ENCODE data around the gene IFNB1.

Gene IFNB1

GRCh38 chr9:21077781-21078180 lies at the start of gene IFNB1:
IFNB1 (minus strand) TSS chr9:21077942; CDS start chr9:21077869, 73 bp downstream.
- DNase-seq (ENCODE audit: low read depth, low spot score): no peak

DNA sequence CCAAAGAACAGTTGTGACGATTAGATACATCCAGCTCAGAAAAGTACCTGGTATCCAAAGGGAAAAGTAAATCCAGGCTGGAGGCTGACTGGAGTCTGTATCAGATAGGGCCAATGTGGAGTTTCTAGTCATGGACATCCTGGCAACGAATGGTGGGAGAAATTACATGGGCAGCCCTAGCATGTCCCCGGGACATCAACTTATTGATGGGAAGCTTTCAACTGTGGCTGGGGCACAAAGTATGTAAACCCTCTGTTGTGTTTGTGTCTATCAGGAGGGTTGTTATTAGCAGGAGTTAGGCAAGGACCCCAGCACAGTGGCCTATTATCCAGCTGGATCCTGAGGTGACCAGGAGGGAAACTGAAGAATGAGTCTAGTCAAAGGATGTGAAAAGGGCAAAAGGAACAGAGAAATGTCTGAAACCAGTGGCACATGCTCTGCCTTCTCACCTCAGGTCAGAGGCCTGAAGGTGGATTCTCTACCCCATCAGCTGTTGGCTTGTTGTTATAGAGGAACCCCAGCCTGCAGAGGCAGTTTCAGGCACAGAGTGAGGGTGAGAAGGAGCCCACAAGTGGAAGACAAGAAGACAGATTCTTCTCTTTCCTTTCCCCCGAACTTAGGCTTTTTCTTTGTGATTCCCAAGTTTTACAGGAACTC lies 44.0 kb upstream of the IFNB1 start:
- no peak for DNase-seq (ENCODE audit: low read depth, low spot score)

- DNase-seq (ENCODE audit: low read depth, low spot score): no peak
These were observed 43.3 kb upstream of the IFNB1 start for GRCh38 chr9:21121079-21121478.

GRCh38 chr9:21119093-21119770 lies 41.5 kb upstream of the IFNB1 start:
- DNase-seq (ENCODE audit: low read depth, low spot score): no peak

GRCh38 chr9:21114311-21114710 lies 36.6 kb upstream of the IFNB1 start:
- DNase-seq (ENCODE audit: low read depth, low spot score): no peak

- DNase-seq (ENCODE audit: low read depth, low spot score): peak; percentile 29
These were observed 33.2 kb upstream of the IFNB1 start for GRCh38 chr9:21110708-21111576.

DNA sequence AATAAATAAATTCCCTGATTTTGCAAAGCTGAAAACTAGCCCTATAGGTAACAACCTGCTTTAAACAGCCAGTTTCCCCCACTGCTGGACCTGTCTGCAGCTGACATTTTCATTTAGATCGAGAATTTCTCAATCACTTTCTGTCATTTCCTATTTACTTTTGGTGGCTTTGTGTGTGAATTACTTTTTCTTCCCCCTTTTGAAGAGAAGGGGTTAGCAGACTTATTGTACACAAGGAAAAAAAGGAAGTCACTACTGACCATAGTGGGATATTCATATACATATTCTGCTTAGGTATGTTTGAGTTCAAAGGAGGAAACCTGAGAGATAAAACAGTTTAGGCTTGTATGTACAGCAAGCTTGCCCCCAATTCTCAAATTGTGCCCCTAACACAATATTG lies 27.0 kb upstream of the IFNB1 start:
- DNase-seq (ENCODE audit: low read depth, low spot score): no peak

- no peak for DNase-seq (ENCODE audit: low read depth, low spot score)
These were observed 24.6 kb upstream of the IFNB1 start for GRCh38 chr9:21102305-21102704.

- DNase-seq (ENCODE audit: low read depth, low spot score): no peak
These were observed 20.1 kb upstream of the IFNB1 start for GRCh38 chr9:21097817-21098216.

DNA sequence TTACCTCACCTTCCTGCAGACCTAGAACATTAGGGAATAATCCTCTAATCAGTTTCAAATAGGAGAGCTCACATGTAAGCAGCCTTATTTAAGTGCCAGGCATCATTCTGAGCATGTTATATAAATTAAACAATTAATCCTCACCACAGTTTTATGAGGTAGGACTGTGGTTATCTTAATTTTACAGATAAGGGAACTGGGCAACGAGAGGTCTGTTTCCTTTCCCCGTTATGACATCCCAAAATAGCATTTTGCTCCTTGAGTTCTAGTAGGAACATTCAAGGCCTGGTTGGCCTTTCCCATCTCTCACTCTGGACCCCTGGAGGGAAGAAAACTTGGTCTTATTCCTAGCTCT lies 19.1 kb upstream of the IFNB1 start:
- DNase-seq (ENCODE audit: low read depth, low spot score): no peak

DNA sequence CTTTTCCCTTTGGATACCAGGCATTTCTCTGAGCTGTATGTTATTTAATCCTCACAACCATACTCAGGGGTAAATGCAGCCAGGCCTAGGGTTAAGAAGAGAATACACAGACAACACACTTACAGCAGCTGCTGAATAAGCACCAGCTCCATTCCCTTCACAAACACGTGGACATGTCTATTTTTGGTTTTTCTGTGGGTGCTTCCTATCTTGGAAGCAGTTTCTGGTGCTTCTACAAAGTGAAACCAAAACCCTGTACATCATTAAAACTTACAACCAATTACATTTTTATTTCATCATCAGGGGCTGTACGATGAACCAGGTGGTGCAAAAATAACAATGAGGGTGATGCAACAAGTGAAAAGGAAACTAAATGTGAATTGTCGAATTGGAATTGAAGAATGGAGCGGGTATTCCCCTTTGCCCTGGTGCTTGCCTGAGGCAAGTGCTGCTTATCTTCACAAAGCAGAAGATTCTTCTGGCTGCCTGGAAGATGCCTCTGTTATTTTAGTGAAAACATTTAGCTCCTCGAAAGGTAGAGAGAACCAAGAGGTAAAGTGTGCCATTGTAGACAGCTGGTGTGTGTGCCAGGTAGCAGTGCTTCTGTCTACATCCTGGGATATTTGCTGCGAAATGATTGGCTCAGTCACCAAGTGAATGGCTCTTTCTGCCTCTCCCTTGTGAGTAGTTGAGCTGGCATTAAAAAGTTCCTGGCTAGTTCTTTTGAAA lies 18.6 kb upstream of the IFNB1 start:
- peak; percentile 10 for DNase-seq (ENCODE audit: low read depth, low spot score)

GRCh38 chr9:21095561-21095960 lies 17.8 kb upstream of the IFNB1 start:
- no peak for DNase-seq (ENCODE audit: low read depth, low spot score)

GRCh38 chr9:21086538-21086937 lies 8.8 kb upstream of the IFNB1 start:
- no peak for DNase-seq (ENCODE audit: low read depth, low spot score)

DNA sequence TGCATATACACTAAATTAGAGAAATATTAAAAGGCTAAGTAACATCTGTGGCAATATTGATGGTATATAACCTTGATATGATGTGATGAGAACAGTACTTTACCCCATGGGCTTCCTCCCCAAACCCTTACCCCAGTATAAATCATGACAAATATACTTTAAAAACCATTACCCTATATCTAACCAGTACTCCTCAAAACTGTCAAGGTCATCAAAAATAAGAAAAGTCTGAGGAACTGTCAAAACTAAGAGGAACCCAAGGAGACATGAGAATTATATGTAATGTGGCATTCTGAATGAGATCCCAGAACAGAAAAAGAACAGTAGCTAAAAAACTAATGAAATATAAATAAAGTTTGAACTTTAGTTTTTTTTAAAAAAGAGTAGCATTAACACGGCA lies 7.3 kb upstream of the IFNB1 start:
- DNase-seq (ENCODE audit: low read depth, low spot score): no peak

DNA sequence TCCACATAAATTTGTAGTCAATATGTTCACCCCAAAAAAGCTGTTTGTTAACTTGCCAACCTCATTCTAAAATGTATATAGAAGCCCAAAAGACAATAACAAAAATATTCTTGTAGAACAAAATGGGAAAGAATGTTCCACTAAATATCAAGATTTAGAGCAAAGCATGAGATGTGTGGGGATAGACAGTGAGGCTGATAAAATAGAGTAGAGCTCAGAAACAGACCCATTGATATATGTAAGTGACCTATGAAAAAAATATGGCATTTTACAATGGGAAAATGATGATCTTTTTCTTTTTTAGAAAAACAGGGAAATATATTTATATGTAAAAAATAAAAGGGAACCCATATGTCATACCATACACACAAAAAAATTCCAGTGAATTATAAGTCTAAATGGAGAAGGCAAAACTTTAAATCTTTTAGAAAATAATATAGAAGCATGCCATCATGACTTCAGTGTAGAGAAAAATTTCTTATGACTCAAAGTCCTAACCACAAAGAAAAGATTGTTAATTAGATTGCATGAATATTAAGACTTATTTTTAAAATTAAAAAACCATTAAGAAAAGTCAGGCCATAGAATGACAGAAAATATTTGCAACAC lies 6.6 kb upstream of the IFNB1 start:
- no peak for DNase-seq (ENCODE audit: low read depth, low spot score)

DNA sequence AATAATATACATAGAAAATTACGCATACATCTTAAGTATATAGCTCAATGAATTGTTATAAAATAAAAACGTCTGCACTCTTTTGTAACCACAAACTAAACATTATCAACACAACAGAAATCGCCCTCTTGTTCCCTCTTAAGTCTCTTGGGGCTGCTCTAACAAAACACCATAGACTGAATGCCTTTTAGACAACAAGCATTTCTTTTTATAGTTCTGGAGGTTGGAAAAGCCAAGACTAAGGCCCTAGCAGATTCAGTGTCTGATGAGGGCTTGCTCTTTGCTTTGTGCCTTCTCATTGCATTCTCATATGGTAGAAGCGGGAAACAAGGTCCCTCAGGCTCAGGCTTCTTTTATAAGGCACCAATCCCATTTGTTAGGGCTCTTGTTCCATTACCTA lies 4.9 kb upstream of the IFNB1 start:
- no peak for DNase-seq (ENCODE audit: low read depth, low spot score)

- DNase-seq (ENCODE audit: low read depth, low spot score): no peak
These were observed 4.3 kb upstream of the IFNB1 start for GRCh38 chr9:21081999-21082398.

GRCh38 chr9:21081451-21081850 lies 3.7 kb upstream of the IFNB1 start:
- DNase-seq (ENCODE audit: low read depth, low spot score): no peak

DNA sequence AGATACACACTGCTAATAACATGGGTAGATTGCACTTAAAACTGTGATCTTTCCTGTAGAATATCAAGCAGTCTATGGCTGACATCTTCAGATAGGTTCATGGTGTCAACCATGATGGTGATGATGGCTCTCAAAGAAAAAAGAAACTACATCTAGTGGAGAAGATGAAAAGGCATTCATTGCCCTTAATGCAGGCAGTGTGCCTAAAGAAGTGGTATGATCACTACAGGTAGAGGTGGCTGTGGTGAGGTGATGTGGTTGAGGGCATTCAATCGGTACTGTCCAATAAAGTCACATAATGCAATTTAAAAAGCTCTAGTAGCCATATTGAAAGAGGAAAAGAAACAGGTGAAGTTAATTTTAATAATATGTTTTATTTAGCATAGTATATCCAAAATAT lies 3.1 kb upstream of the IFNB1 start:
- DNase-seq (ENCODE audit: low read depth, low spot score): no peak

DNA sequence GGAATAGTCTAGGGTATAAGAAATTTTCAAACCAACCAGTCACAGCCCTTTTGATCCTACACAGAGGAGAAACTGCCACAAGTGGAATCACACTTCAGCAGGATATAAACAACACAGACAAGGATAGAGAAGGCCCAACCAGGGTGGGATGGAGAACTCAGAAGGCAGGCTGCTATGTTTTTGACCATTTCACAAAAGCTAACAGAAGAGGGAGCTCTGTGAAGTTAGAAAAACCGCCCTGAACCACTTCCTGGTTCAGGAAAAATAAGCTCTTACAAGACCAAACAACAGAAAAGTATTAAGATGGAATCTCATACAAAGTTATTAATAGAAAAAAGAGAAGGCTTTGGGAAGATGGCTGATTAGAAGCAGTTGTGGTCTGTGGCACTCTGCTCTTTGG lies 960 bp upstream of the IFNB1 start:
- DNase-seq (ENCODE audit: low read depth, low spot score): no peak

- no peak for DNase-seq (ENCODE audit: low read depth, low spot score)
These were observed 2.3 kb downstream of the IFNB1 start for GRCh38 chr9:21075484-21075883.

DNA sequence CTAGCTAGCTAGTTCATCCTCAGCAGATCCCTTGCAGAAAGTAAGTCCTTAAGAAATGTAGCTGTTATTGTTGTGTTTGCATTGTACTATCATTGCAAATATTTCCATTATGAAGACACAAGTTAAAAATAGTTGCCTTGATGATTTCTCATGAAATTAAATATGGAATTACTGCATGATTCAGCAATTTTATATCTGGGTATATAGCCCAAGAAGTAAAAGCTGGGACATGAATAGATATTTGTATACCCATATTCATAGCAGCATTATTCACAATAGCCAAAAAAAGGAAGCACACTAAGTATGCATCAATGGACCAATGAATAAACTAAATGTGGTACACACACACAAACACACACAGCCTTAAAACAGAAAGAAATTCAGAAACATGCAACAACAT lies 6.8 kb downstream of the IFNB1 start:
- no peak for DNase-seq (ENCODE audit: low read depth, low spot score)

Data from brain pericyte (primary cell).